NCI-H146 treated with DMSO at 0.1 percent for 48 hours (cell line): Measurements from ENCODE around the gene MUSTN1.

Experiments used
- DNase-seq: peaks from one replicate; lab custom pipeline; 2025; ENCODE audit not compliant: unreplicated experiment; lab: John Stamatoyannopoulos, UW

The MUSTN1 gene

GRCh38 chr3:52852419-52852818, 17.6 kb upstream of the MUSTN1 start:
- DNase-seq = no peak

- peak; percentile 65 for DNase-seq
These were observed 16.5 kb upstream of the MUSTN1 start for GRCh38 chr3:52851348-52851747.

- DNase-seq = no peak
These were observed 14.8 kb upstream of the MUSTN1 start for GRCh38 chr3:52849656-52850055.

GRCh38 chr3:52848617-52849016, 13.8 kb upstream of the MUSTN1 start:
- no peak for DNase-seq

GRCh38 chr3:52847726-52848125, 12.9 kb upstream of the MUSTN1 start:
- no peak for DNase-seq

GRCh38 chr3:52847241-52847640, 12.4 kb upstream of the MUSTN1 start:
- no peak for DNase-seq

- no peak for DNase-seq
These were observed 11.7 kb upstream of the MUSTN1 start for GRCh38 chr3:52846432-52846965.

GRCh38 chr3:52845691-52846431, 11.0 kb upstream of the MUSTN1 start:
- no peak for DNase-seq

- no peak for DNase-seq
These were observed 10.3 kb upstream of the MUSTN1 start for GRCh38 chr3:52845157-52845556.

- DNase-seq = no peak
These were observed 9.6 kb upstream of the MUSTN1 start for GRCh38 chr3:52844290-52844975.

- no peak for DNase-seq
These were observed 9.1 kb upstream of the MUSTN1 start for GRCh38 chr3:52843881-52844280.

- no peak for DNase-seq
These were observed 8.5 kb upstream of the MUSTN1 start for GRCh38 chr3:52843108-52843865.

- no peak for DNase-seq
These were observed 7.6 kb upstream of the MUSTN1 start for GRCh38 chr3:52842424-52842823.

GRCh38 chr3:52841981-52842340, 7.1 kb upstream of the MUSTN1 start:
- DNase-seq = no peak

GRCh38 chr3:52841211-52841980, 6.6 kb upstream of the MUSTN1 start:
- DNase-seq = no peak

GRCh38 chr3:52839892-52840545, 5.2 kb upstream of the MUSTN1 start:
- DNase-seq = no peak

GRCh38 chr3:52839268-52839575, 4.4 kb upstream of the MUSTN1 start:
- no peak for DNase-seq

GRCh38 chr3:52838561-52839267, 3.9 kb upstream of the MUSTN1 start:
- no peak for DNase-seq

GRCh38 chr3:52836986-52837385, 2.2 kb upstream of the MUSTN1 start:
- no peak for DNase-seq

- no peak for DNase-seq
These were observed 1.6 kb upstream of the MUSTN1 start for GRCh38 chr3:52836471-52836845.
